Esophagus mucosa (tissue), 1 donor: ENCODE results near the gene FAM83F. TPM values are rescaled to one million over a fixed set of nuclear protein-coding genes. Genes with fewer than 3 reads are reported as not detected.
"Not testable (repeated sequence)": the region's sequence is repeated elsewhere in the genome, so short reads cannot be mapped to it uniquely, and the experiment has no call there.

ENCODE experiments used
- ATAC-seq: fragments of 200-7000 bp; cut with Tn5 transposase; one replicate; pipeline ENCODE4 v1.9.1; 2020
- total RNA-seq: library from RNA; stranded (reverse); gene quantifications from one replicate; pipeline ENCODE4 v1.2.4, GENCODE V29; 2023
- donor health status: DM: yes; HTN: yes; CAD: no.

Gene FAM83F
- total RNA-seq = 50.7 TPM

- peak; percentile 79 for ATAC-seq
Observed at GRCh38 chr22:39994566-39995392, at the start of gene FAM83F. FAM83F (plus strand) TSS chr22:39994954; CDS start chr22:39995043, 89 bp downstream.

GRCh38 chr22:39946126-39946502 lies 48.6 kb upstream of the FAM83F start:
- ATAC-seq = no peak

GRCh38 chr22:39946503-39947219 lies 48.1 kb upstream of the FAM83F start:
- no peak for ATAC-seq

GRCh38 chr22:39947220-39948216 lies 47.2 kb upstream of the FAM83F start:
- no peak for ATAC-seq

- no peak for ATAC-seq
Observed at GRCh38 chr22:39949964-39950737, 44.6 kb upstream of the FAM83F start.

GRCh38 chr22:39951603-39952293 lies 43.0 kb upstream of the FAM83F start:
- not testable (repeated sequence) for ATAC-seq

- no peak for ATAC-seq
Observed at GRCh38 chr22:39952347-39952746, 42.4 kb upstream of the FAM83F start.

GRCh38 chr22:39953101-39953500 lies 41.7 kb upstream of the FAM83F start:
- ATAC-seq = no peak

- no peak for ATAC-seq
Observed at GRCh38 chr22:39954584-39955055, 40.1 kb upstream of the FAM83F start.

- no peak for ATAC-seq
Observed at GRCh38 chr22:39955675-39956074, 39.1 kb upstream of the FAM83F start.

GRCh38 chr22:39956932-39957664 lies 37.7 kb upstream of the FAM83F start:
- no peak for ATAC-seq

GRCh38 chr22:39958009-39958711 lies 36.6 kb upstream of the FAM83F start:
- no peak for ATAC-seq

GRCh38 chr22:39958949-39959639 lies 35.7 kb upstream of the FAM83F start:
- no peak for ATAC-seq

GRCh38 chr22:39959640-39960447 lies 34.9 kb upstream of the FAM83F start, which contains the start of gene TMA7B:
TMA7B (plus strand) TSS chr22:39960397; CDS start chr22:39964375, 3,978 bp downstream.
- peak; percentile 81 for ATAC-seq

- peak; percentile 32 for ATAC-seq
Observed at GRCh38 chr22:39960791-39961746, 33.7 kb upstream of the FAM83F start.

GRCh38 chr22:39962071-39962470 lies 32.7 kb upstream of the FAM83F start:
- ATAC-seq = no peak

- ATAC-seq = no peak
Observed at GRCh38 chr22:39965748-39966147, 29.0 kb upstream of the FAM83F start.
